ENCODE data around the gene CHID1.

DNA sequence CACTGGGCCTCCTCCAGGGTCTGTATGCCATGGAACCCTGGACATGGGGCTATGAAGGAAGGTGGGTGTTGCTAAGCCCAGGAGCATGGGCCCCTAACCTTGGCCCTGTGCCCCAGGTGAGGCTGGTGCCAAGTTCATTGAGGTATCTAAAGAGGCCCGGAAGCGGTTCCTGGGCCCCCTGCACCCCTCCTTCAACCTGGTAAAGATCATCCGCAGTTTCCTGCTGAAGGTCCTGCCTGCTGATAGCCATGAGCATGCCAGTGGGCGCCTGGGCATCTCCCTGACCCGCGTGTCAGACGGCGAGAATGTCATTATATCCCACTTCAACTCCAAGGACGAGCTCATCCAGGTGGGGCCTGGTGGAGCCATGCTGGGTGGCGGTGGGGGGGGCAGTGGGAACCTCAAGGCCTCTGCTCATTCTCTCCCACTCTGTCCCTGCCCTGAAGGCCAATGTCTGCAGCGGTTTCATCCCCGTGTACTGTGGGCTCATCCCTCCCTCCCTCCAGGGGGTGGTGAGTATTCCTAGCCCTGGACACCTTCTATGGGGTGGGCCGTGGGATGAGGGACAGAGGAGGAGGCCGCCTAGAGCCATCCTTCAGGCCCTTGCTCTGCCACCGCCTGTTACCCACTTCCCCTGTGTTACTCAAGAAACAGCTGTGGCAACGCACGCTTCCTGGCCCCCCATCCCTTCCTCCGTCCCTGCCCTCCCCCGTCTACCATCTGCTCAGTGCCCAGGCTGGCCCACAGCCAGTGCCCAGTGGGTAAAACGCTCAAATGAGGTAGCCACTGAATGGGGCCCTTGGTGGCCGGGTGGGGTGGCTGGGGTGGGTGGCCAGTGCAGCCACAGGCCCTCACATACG lies 88.9 kb downstream of the CHID1 start:
- TF ChIP-seq, protein P1, sequence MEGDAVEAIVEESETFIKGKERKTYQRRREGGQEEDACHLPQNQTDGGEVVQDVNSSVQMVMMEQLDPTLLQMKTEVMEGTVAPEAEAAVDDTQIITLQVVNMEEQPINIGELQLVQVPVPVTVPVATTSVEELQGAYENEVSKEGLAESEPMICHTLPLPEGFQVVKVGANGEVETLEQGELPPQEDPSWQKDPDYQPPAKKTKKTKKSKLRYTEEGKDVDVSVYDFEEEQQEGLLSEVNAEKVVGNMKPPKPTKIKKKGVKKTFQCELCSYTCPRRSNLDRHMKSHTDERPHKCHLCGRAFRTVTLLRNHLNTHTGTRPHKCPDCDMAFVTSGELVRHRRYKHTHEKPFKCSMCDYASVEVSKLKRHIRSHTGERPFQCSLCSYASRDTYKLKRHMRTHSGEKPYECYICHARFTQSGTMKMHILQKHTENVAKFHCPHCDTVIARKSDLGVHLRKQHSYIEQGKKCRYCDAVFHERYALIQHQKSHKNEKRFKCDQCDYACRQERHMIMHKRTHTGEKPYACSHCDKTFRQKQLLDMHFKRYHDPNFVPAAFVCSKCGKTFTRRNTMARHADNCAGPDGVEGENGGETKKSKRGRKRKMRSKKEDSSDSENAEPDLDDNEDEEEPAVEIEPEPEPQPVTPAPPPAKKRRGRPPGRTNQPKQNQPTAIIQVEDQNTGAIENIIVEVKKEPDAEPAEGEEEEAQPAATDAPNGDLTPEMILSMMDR (IDR thresholded peaks at IDR 0.05) = no peak
- TF ChIP-seq POLR2A (IDR thresholded peaks at IDR 0.05; ENCODE audit: low read depth) = no peak

Measured in esophagus muscularis mucosa (tissue), 3 donors.